T-helper 1 cell treated with Interleukin-12 subunit alpha and Interleukin-12 subunit beta and Interleukin-4 antibody, amounts not matched to agents 30 μg/mL and 1 μg/mL, for 36 hours (primary cell): ENCODE data around the gene SUPT20H.

Experiments used
- H3K27ac Mint-ChIP-seq: one replicate; pipeline ENCODE4 v1.8.0; 2021; ENCODE audit warnings: mild to moderate bottlenecking, mixed read lengths
- H3K27me3 Mint-ChIP-seq: one replicate; pipeline ENCODE4 v1.8.0; 2021; ENCODE audit warnings: low read depth, mixed read lengths
- H3K36me3 Mint-ChIP-seq: one replicate; pipeline ENCODE4 v1.8.0; 2021; ENCODE audit warnings: low read depth, mixed read lengths
- H3K4me1 Mint-ChIP-seq: one replicate; pipeline ENCODE4 v1.8.0; 2021; ENCODE audit warnings: low read depth, mixed read lengths
- H3K4me3 Mint-ChIP-seq: one replicate; pipeline ENCODE4 v1.8.0; 2021; ENCODE audit warnings: mild to moderate bottlenecking, moderate library complexity, mixed read lengths
- H3K9me3 Mint-ChIP-seq: one replicate; pipeline ENCODE4 v1.8.0; 2021; ENCODE audit warnings: mixed read lengths

The SUPT20H gene

GRCh38 chr13:37049810-37050209 is 9.7 kb downstream of the SUPT20H start:
- Mint-ChIP-seq H3K9me3 (peaks cover 3% of the 10 kb centered on the region), H3K4me3 (no peak overlapping the region)

GRCh38 chr13:37047846-37048245 is 11.6 kb downstream of the SUPT20H start:
- Mint-ChIP-seq H3K4me3 (no peak overlapping the region), H3K27me3 (no peaks in the 10 kb centered on the region), H3K36me3 (peaks cover 24% of the 10 kb centered on the region), H3K9me3 (no peaks in the 10 kb centered on the region), H3K27ac (no peak overlapping the region), H3K4me1 (peaks cover 5% of the 10 kb centered on the region)

More at GRCh38 chr13:37049810-37050209, 9.7 kb downstream of the SUPT20H start:
- peaks cover 9% of the 10 kb centered on the region for H3K4me1 Mint-ChIP-seq
- H3K27ac Mint-ChIP-seq = no peak overlapping the region
- no peaks in the 10 kb centered on the region for H3K27me3 Mint-ChIP-seq
- peaks cover 36% of the 10 kb centered on the region for H3K36me3 Mint-ChIP-seq

DNA sequence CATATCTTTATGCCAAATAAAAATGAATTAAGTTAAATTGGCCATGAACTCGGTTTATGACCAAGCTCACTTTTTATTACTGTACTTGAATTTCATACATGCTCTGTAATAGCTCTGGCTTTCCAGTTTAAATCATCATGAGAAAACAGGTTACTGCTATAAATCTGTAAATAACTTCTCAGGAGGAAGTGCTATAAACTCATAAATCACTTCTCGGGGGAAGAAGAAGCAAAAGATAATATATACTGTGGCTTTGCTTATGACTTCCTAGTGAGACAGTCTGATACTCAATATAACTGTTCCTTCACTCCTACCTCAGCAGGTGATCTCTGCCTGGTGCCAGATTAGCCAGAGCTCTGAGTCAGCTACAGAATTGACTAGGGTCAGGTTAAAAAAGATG is 12.5 kb downstream of the SUPT20H start:
- Mint-ChIP-seq H3K27ac (no peak overlapping the region), H3K4me3 (no peak overlapping the region), H3K27me3 (no peaks in the 10 kb centered on the region), H3K9me3 (no peaks in the 10 kb centered on the region), H3K4me1 (peaks cover 1% of the 10 kb centered on the region), H3K36me3 (peaks cover 26% of the 10 kb centered on the region)

GRCh38 chr13:37046062-37046461 is 13.4 kb downstream of the SUPT20H start:
- Mint-ChIP-seq H3K4me3 (no peak overlapping the region), H3K4me1 (peaks cover 1% of the 10 kb centered on the region), H3K36me3 (peaks cover 31% of the 10 kb centered on the region), H3K27ac (no peak overlapping the region), H3K27me3 (no peaks in the 10 kb centered on the region), H3K9me3 (no peaks in the 10 kb centered on the region)

DNA sequence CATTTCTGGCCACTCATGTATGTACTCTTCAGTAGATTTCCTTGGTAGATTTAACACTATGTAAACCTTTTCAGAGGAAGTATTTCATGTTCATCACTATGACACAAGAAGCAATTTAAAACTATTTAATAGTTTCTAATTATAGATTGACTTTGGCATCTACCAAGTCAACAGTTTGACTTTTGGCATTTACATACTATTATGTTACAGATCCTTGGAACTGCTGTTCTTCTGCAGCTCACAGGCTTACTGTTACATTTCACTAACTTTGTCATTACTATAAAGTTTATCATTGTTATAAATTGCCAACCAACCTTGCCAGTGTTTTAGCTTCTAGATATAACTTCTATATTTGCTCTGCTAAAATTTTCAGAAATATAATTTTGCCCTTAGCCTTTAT is 18.7 kb downstream of the SUPT20H start:
- peaks cover 29% of the 10 kb centered on the region for H3K36me3 Mint-ChIP-seq

GRCh38 chr13:37039896-37040295 is 19.6 kb downstream of the SUPT20H start:
- no peak overlapping the region for H3K4me3 Mint-ChIP-seq

More for the DNA sequence above, 18.7 kb downstream of the SUPT20H start:
- H3K4me3 Mint-ChIP-seq = no peak overlapping the region
- H3K27me3 Mint-ChIP-seq = no peaks in the 10 kb centered on the region
- H3K27ac Mint-ChIP-seq = no peak overlapping the region
- H3K4me1 Mint-ChIP-seq = no peaks in the 10 kb centered on the region
- no peaks in the 10 kb centered on the region for H3K9me3 Mint-ChIP-seq

DNA sequence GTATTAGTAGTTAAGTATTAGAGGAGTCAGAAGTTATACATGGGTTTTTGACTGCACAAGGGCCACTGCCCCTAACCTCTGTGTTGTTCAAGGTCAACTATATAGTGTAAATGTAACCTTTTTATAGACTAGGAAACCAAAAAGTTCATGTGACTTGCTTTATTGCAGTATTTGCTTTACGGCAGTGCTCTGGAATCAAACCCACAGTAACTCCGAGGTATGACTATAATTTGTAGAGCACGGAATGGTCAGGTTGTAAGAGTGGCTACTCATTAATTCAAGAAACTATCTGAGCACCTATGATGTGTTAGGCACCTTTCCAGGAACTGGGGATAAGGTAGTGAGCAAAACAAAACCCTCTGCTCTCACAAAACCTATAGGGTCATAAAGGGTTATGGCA is 22.2 kb downstream of the SUPT20H start:
- Mint-ChIP-seq H3K9me3 (no peaks in the 10 kb centered on the region), H3K4me3 (no peak overlapping the region), H3K36me3 (peaks cover 31% of the 10 kb centered on the region), H3K4me1 (no peaks in the 10 kb centered on the region), H3K27me3 (no peaks in the 10 kb centered on the region), H3K27ac (no peak overlapping the region)

More at GRCh38 chr13:37039896-37040295, 19.6 kb downstream of the SUPT20H start:
- H3K27me3 Mint-ChIP-seq = no peaks in the 10 kb centered on the region
- H3K27ac Mint-ChIP-seq = no peak overlapping the region
- no peaks in the 10 kb centered on the region for H3K9me3 Mint-ChIP-seq
- H3K36me3 Mint-ChIP-seq = peaks cover 34% of the 10 kb centered on the region
- H3K4me1 Mint-ChIP-seq = no peaks in the 10 kb centered on the region

DNA sequence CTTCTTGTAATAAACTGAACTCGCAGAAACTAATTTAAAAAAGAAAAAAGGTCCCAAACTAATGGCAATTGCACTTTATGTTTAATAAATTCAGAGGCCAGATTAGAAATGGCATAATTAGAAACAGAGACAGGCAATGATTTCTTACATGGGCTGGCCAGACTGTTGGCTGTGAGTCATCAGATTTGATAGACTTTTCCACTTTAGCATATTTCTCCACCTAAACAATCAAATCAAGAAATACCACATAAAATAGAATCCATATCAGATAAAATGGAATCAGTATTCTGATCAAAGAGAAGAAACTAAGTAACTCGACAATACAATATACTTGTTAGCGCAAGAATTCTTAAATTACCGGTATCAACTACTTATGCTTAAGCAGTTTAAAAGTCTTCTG is 29.9 kb downstream of the SUPT20H start:
- H3K27ac Mint-ChIP-seq = no peak overlapping the region
- H3K4me3 Mint-ChIP-seq = no peak overlapping the region
- H3K27me3 Mint-ChIP-seq = no peaks in the 10 kb centered on the region
- no peaks in the 10 kb centered on the region for H3K9me3 Mint-ChIP-seq
- H3K4me1 Mint-ChIP-seq = peaks cover 2% of the 10 kb centered on the region
- H3K36me3 Mint-ChIP-seq = peaks cover 20% of the 10 kb centered on the region

DNA sequence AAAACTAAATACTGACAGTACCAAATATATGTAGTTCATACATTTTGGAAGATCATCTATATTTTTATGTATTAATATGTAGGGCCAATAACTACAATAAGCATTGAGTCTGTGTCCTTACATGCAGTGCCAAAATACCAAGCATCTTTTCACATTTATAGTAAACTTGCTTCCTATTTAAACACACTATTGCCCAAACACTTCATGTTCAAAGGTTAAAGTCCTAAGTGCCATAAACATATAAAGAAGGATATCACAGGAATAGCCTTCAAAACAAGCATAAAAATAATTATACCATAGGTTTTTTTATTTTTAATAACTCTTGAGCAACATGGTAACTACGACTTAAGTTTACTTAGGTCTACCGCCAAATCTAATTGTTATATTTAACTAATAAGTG is 31.8 kb downstream of the SUPT20H start:
- H3K27me3 Mint-ChIP-seq = no peaks in the 10 kb centered on the region
- peaks cover 2% of the 10 kb centered on the region for H3K4me1 Mint-ChIP-seq
- H3K36me3 Mint-ChIP-seq = peaks cover 24% of the 10 kb centered on the region
- no peaks in the 10 kb centered on the region for H3K9me3 Mint-ChIP-seq
- H3K4me3 Mint-ChIP-seq = no peak overlapping the region
- no peak overlapping the region for H3K27ac Mint-ChIP-seq

GRCh38 chr13:37026771-37027170 is 32.7 kb downstream of the SUPT20H start:
- Mint-ChIP-seq H3K27me3 (no peaks in the 10 kb centered on the region), H3K27ac (no peak overlapping the region), H3K9me3 (no peaks in the 10 kb centered on the region), H3K4me3 (no peak overlapping the region), H3K36me3 (peaks cover 22% of the 10 kb centered on the region), H3K4me1 (no peaks in the 10 kb centered on the region)

DNA sequence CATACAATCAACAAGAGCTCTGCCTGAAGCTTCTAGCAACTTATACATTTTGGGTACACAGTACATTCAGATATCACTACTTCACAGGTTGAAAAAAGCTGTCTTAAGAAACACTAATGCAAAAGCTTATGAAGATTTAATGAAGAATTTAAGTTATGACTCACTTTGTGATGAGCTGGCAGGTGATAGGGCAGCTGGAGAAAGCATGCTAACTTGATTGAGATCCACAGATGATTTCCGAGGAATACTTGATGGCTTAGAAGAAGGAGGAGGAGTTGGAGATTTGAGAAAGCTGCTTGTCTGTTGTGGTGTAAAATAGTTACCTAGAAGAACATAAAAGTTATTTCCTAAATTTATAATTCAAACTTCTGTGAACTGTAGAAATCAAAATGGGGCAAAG is 35.6 kb downstream of the SUPT20H start:
- Mint-ChIP-seq H3K9me3 (no peaks in the 10 kb centered on the region), H3K4me3 (no peak overlapping the region), H3K27ac (no peak overlapping the region), H3K36me3 (peaks cover 18% of the 10 kb centered on the region), H3K27me3 (no peaks in the 10 kb centered on the region), H3K4me1 (no peaks in the 10 kb centered on the region)

DNA sequence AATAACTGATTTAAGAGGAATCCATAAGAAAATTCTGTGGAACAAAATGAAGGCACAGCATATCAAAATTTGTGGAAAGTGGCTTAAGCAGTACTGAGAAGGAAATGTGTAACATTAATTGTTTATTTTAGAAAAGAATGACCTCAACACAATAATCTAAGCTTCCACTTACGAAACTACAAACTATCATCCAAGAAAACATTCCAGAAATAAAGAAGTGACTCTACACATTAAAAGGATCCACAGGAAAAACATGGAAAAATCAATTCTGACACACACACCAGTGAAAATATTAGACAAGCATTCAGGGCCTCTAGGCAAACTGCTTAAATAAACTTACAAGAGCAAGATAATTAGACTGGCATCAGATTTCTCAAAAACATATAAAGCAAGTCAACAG is 44.9 kb downstream of the SUPT20H start:
- Mint-ChIP-seq H3K9me3 (no peaks in the 10 kb centered on the region), H3K4me3 (no peak overlapping the region), H3K27me3 (no peaks in the 10 kb centered on the region), H3K36me3 (peaks cover 43% of the 10 kb centered on the region), H3K27ac (no peak overlapping the region), H3K4me1 (peaks cover 3% of the 10 kb centered on the region)

- H3K27ac Mint-ChIP-seq = no peak overlapping the region
- H3K27me3 Mint-ChIP-seq = no peaks in the 10 kb centered on the region
Observed at GRCh38 chr13:37011788-37012187, 47.7 kb downstream of the SUPT20H start.

GRCh38 chr13:37011002-37011401 is 48.5 kb downstream of the SUPT20H start:
- Mint-ChIP-seq H3K27me3 (no peaks in the 10 kb centered on the region), H3K4me3 (no peak overlapping the region), H3K9me3 (no peaks in the 10 kb centered on the region), H3K36me3 (peaks cover 48% of the 10 kb centered on the region), H3K4me1 (peaks cover 11% of the 10 kb centered on the region), H3K27ac (no peak overlapping the region)

More at GRCh38 chr13:37011788-37012187, 47.7 kb downstream of the SUPT20H start:
- peaks cover 51% of the 10 kb centered on the region for H3K36me3 Mint-ChIP-seq
- no peak overlapping the region for H3K4me3 Mint-ChIP-seq
- no peaks in the 10 kb centered on the region for H3K9me3 Mint-ChIP-seq
- H3K4me1 Mint-ChIP-seq = peaks cover 11% of the 10 kb centered on the region

DNA sequence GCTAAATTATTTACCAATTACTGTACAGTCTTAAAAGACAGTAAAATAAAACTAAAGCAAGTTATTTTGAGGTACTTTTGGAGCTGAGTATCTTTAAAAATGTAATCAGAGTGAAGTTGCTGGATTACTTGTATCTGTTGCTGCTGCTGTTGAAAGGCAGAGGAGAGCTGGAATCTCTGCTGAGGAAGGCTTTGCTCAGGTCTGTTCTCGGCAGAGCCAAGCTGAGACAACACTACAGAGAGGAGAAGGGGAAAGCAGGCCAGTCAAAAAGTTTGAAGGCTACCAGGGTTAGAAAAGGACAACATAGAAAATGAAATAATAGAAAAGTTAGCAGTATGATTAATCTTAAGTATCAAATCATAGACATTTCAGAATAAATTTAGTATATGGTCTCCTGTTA is 49.1 kb downstream of the SUPT20H start:
- peaks cover 45% of the 10 kb centered on the region for H3K36me3 Mint-ChIP-seq
- no peaks in the 10 kb centered on the region for H3K9me3 Mint-ChIP-seq
- H3K4me1 Mint-ChIP-seq = peaks cover 8% of the 10 kb centered on the region
- H3K27ac Mint-ChIP-seq = no peak overlapping the region
- H3K4me3 Mint-ChIP-seq = no peak overlapping the region
- no peaks in the 10 kb centered on the region for H3K27me3 Mint-ChIP-seq

GRCh38 chr13:37009692-37010091 is 49.8 kb downstream of the SUPT20H start:
- Mint-ChIP-seq H3K9me3 (no peaks in the 10 kb centered on the region), H3K4me1 (peaks cover 8% of the 10 kb centered on the region), H3K36me3 (peaks cover 42% of the 10 kb centered on the region), H3K27me3 (no peaks in the 10 kb centered on the region), H3K27ac (no peak overlapping the region), H3K4me3 (no peak overlapping the region)
